Fibroblast of gingiva (primary cell): ENCODE data around the gene COL23A1.

Experiments used
- DNase-seq: peaks from one replicate; pipeline ENCODE4 v3.0.0-alpha.2; 2011; ENCODE audit warnings: low read depth

Gene COL23A1

DNA sequence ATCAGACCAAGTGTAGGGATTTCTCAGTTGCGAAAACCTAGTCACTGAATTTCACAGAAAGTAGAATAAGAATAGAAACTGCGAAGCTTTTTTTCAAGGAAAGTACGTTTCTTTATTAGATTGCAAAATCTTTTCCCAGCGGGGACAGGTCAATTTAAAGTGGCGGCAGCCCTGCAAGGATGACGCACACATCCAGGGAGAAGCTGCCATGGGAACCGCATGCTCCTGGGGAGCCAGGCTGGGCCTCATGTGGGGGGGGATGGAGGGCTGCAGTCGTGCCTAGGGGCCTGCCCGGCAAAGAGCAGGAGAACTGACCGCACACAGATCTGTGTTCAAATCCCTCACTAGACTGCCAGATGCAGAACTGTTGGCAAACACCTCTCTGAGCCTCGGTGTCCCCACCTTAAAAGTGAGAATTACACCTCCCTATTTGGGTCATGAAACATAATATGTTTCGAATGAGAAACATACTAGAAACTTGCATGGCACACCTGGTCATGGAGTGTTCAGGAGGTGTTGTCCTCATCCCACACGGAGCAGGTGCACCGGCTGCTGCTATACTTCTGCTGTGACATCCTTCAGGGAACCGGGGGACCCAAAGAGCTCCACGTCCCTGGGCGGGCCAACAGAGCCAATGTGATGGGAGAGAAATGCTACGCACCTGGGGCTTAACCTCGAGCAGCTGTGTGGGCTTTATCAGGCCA, 229.8 kb downstream of the COL23A1 start:
- DNase-seq, result no peak

- DNase-seq, result no peak
These were observed 230.5 kb downstream of the COL23A1 start for GRCh38 chr5:178359738-178360137.

DNA sequence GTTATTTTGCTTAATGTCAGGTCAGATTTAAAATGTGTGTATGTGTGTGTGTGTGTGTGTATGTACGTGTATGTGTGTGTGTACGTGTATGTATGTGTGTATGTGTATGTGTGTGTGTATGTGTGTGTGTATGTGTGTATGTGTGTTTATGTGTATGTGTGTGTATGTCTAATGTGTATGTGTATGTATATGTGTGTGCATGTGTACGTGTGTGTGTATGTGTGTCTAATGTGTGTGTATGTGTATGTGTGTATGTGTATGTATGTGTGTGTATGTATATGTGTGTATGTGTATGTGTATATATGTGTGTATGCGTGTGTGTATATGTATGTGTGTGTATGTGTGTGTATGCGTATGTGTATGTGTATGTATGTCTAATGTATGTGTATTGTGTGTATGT, 232.5 kb downstream of the COL23A1 start:
- DNase-seq, result no peak

GRCh38 chr5:178357121-178357521, 233.1 kb downstream of the COL23A1 start:
- DNase-seq, result no peak

- DNase-seq, result no peak
These were observed 233.7 kb downstream of the COL23A1 start for GRCh38 chr5:178356431-178356872.

DNA sequence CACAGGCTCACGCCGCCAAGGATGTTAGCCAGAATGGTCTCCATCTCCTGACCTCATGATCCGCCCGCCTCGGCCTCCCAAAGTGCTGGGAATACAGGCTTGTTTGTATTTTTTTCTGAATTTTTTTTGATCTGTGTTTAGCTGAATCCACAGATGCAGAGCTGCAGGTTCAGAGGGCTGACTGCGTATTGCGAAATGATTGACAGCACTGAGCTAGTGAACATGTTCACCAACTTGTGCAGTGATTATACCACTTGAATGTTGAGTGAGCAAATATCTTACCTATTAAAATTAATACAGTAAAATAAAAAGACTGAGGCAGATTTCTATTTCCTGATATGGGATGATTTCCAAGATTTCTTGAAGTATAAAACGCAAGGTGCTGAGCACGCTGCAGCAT, 234.5 kb downstream of the COL23A1 start:
- DNase-seq, result no peak

DNA sequence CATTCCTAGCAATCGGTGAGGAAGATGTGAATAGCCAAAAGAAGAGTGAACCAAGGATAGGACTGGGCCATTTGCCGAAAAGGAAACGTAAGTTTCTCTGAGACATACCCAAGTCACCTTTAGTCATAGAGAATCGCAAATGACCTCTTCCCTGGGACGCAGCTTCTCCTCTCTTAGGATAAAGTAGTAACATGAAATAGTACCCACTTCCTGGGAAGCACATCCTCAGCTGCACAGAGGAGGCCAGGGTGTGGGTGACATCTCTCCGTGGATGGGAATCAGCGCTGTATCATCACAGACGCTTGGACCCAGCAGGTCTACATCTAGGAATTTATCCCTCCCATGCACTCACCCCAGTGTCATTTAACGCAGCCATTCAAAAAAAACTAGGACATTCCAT, 236.7 kb downstream of the COL23A1 start:
- DNase-seq, result no peak

DNA sequence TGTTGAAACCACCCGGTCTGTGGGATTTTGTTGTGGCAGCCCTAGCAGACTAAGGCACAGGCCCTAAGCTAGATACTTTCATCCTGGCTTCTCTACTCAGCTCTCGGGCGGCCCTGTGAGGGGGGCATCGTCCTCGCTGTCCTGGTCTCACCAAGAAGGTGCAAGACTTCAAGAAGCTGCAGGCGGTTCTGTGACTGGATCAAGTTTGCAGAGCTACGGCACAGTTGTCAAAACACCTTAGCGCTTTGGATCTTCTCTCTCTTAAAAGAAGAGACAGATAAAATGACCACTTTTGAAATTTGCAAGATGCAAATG, 238.2 kb downstream of the COL23A1 start:
- DNase-seq, result no peak

DNA sequence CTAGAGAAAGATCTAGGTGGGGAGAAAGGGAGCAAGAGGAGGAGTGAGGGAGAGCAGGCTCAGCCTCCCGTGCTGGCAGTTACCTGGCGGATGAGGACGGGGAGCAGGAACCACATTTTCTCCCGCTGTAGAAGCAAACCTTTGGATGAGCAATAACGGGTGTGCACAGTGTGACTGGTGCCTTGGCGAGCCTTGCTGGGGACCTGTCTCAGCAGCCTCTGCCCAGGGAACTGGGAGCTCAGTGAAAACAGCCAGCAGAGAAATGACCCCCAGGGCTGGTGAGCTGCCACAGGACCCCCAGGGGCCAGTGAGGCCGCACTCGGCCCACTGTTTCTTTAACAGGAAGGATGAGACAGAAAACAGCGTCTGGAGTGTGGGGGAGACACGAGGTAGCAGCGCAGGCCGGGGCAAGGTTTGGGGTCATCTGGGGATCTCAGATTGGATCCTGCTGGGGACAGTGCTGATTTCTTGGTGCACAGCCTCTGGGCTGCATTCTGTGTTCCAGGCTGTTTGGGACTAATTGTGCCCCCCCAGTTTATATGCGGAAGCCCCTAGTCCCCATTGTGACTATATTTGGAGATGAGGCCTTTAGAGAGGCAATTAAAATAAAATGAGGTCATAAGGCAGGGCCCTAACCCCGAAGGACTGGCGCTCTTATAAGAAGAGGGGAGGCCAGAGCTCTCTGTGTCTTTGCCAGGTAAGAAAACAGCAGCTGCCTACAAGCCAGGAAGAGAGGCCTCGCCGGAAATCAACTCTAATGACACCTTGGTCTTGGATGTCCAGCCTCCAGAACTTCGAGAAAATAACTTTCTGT, 238.8 kb downstream of the COL23A1 start:
- DNase-seq, result no peak

GRCh38 chr5:178350361-178351220, 239.6 kb downstream of the COL23A1 start:
- DNase-seq, result peak; percentile 47

DNA sequence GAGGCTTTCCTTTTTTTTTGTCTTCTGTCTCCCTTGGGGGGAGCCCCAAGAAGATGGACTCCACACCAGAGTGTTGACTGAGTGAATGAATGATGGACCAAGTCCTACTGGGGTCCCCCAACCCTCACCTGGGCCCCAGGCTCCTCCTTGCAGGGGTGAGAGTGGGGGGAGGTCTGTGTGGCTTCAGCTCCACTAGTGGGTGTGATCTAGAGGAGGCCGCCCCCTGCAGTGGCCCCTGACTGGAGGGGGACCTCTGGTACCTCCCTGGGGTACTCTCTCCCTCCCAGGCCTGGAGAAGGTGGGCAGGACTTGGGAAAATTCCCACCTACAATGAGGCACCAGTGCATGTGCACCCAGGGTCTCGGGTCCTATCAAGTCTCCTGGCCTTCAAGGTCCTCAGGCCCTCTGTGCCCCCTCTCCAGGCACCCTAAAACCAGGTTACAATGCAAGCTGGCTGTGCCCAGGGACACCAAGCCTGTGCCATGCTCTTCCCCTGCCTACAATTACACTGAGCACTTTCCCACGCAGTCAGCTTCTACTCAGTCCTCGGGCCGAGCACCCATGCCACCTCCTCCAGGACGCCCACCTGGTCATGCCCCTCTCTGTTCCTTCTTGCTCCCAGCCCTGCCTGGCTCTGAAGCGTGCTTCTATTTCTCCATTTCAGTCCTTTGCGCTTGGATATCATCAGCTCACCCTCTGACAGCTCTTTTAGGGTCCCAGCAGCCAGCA, 240.4 kb downstream of the COL23A1 start:
- no peak for DNase-seq

- no peak for DNase-seq
These were observed 241.1 kb downstream of the COL23A1 start for GRCh38 chr5:178349075-178349511.

DNA sequence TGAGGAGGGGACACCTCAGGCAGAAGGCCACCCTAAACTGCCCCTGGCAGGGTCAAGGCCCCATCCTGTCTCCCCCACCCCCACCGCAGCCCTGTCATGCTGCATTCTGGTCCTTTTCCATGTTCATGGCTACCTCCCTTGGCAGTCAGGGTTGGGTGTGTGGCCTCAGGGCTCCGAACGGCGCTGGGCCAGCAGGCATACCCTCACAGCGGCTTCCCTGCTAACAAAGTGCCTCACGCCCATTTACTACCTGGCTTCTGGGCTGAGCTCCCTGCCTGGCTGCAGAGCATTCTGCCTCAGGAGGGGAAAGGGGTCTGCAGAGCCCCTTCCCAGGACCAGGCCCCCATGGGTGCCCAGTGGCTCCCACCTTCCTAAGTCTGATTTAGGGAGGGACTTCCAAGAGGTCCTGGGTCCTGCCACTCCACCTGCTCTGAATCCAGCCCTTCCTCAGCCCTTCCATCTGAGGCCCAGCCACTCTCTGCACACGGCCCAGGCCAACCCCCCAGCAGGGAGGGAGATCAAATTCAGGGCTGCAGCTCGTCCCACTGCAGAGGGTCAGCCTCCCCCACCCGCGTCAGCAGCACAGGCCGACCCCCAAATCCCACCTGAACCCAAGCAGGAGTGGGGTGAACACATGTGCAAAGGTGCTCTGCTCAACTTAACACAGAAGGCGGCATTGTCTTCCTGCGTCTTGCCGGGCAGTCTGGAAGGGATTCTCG, 241.7 kb downstream of the COL23A1 start:
- no peak for DNase-seq

GRCh38 chr5:178347956-178348355, 242.2 kb downstream of the COL23A1 start:
- DNase-seq, result no peak

GRCh38 chr5:178346607-178347334, 243.4 kb downstream of the COL23A1 start:
- no peak for DNase-seq

DNA sequence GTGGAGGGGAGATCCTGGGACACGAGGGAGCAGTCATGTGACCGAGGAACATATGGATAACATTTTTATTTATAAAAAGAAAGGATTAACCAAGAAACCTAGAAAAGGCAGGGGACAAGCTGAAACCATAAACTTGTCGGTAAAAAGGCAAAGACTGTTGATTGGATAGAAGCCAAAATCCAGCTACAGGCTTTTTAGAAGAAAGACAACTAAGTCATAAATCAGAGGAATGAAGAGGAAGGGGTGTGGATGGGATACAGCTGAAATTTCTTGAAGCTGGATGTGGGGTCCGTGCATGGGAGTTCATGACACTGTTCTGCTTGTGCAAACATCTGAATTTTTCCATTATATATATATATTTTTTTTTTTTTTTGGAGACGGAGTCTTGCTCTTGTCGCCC, 246.9 kb downstream of the COL23A1 start:
- no peak for DNase-seq

DNA sequence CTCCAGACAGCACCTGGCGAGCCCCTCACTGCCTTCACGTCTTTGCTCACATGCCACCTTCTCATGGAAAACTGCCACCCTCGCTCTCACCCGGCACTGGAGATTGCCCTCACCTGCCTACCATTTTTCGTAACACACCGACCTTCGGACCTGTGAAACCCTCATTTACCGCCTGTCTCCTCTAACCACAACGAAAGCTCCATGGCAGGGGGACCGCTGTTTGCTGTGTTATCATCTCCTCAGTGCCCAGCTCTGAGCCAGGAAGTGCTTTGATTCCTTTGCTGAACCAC, 248.4 kb downstream of the COL23A1 start:
- DNase-seq, result no peak

DNA sequence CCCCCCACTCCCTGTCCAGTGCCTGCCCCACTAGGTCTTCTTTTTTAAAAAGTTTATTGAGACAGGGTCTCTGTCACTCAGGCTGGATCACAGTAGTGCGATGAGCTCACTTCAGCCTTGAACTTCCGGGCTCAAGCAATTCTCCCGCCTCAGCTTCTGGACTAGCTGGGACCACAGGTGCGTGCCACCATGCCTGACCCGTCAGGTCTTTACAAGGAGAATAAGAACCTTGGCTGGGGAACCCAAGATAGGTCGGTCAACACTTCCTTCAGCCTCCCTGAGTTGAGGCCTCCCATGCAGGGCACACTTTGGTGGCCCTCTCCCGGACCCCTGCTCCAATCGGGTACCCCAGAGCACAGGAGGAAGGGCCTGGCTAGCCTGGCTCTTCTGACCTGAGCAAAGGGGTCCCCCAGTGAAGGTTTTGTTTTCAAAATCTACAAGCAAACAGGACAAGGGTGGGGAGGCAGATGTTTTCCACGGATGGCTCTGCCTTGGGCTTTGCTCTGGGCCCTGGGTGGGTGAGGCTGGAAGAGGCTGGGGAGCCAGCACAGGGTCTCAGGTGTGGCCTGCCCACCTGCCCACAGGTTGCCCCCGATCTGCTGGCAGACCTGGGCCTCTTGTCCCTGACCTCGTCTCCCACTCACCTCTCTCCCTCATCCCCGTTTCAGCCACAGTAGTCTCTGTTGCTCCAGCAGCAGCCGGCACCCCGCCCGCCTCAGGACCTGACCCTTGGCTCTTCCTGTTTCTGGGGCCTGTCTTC, 248.9 kb downstream of the COL23A1 start:
- no peak for DNase-seq

DNA sequence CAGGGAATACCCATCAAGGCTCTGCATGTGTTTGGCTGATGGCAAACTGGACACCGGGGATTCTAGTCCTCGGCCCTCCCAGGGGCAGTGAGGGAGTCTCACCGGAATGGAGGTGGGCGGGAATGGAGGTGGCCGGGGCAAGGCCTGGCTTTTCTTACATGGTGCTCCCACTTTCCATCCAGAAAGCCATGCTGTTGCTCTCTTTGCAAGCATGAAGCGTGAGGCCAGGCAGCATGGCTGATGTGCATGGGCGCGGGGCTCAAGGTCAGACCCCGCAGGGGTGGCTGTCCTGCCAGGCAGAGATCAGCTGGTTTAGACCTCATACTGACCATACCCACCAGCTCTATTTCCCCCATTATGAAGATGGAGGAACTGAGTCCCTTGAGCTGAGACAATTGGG, 249.6 kb downstream of the COL23A1 start:
- DNase-seq, result no peak

GRCh38 chr5:178340187-178340586, 250.0 kb downstream of the COL23A1 start:
- no peak for DNase-seq
